ENCODE results near the gene GPRIN3.
"Not testable (repeated sequence)": the region's sequence is repeated elsewhere in the genome, so short reads cannot be mapped to it uniquely, and the experiment has no call there.

The GPRIN3 gene

GRCh38 chr4:89218587-89218986 lies 89.0 kb downstream of the GPRIN3 start:
- no peak for DNase-seq (ENCODE audit: low read depth in 2 of 2, low spot score in 1 of 2)

DNA sequence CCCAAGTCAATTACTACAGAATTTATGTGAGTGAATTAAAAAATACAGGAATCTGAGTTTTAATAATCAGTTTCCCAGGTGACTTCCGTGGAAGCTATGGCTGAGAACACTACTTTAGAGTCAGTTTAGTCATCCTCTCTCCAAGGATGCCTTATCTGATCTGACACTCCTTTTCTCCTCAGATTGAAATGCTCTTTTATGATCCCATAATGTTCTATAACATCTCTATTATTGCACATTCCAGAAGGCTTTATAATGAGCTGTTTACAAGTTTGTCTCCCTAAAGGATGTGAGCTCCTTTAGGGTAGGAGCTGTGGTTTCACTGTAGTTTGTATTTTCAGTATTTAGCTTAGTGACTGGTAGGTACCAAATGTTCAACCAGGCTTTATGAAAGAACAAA lies 90.0 kb downstream of the GPRIN3 start:
- no peak for DNase-seq (ENCODE audit: low read depth in 2 of 2, low spot score in 1 of 2)

- DNase-seq (ENCODE audit: low read depth in 2 of 2, low spot score in 1 of 2), result no peak
These were observed 90.7 kb downstream of the GPRIN3 start for GRCh38 chr4:89216866-89217265.

DNA sequence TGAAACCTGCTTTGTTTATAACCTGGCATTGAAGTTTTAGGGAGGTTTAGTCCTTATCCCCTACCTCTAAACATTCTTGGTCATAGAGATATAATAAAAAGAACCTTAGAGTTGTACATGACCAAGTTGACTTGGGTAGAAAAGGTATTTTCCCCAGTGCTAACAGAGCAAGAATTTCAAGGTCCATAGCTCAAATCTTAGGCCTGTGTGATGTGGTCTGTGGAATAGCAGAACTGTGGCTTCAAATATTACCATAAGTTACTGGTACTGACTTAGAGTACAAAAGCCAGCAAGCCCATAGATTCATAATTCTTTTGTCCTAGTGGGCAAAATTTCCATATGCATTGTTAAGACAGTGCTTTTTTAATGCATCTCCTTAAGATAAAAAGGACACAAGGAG lies 91.2 kb downstream of the GPRIN3 start:
- no peak for DNase-seq (ENCODE audit: low read depth in 2 of 2, low spot score in 1 of 2)

DNA sequence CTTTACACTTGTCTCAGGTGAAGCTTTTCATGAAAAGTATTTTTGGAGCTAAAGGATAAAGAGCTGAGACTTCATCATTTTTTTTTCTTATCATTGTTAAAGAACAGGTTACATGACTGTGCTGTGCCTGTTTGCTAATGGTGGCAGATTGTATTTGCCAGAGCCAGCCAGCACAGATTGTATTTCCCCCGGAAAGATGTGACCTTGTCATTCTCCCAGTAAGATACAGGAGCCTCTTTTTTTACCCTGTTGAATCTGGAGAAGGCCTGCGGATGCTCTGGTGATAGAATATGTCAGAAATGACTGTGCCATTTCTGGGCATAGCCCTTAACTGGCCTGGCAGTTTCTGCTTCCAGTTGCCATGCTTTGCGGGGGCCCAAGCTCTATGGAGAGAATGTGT lies 91.9 kb downstream of the GPRIN3 start:
- DNase-seq (ENCODE audit: low read depth in 2 of 2, low spot score in 1 of 2), result no peak

GRCh38 chr4:89214308-89214707 lies 93.3 kb downstream of the GPRIN3 start:
- no peak for DNase-seq (ENCODE audit: low read depth in 2 of 2, low spot score in 1 of 2)

DNA sequence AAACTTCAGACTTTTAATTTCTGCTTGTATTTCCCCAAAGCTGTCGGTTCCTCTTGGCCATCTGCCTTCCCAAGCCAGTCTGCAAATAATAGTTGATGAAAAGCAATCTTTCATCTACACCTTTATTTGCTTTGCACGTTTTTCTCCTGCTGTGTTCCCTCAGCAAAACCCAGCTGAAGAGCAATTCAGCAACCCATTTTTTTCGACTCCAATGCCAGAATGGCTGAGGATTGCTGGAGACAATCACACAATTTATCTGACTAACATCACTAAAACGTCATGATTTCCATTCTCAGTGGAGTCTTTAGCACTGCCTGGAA lies 94.3 kb downstream of the GPRIN3 start:
- no peak for DNase-seq (ENCODE audit: low read depth in 2 of 2, low spot score in 1 of 2)

- DNase-seq (ENCODE audit: low read depth in 2 of 2, low spot score in 1 of 2), result no peak
These were observed 94.8 kb downstream of the GPRIN3 start for GRCh38 chr4:89212666-89213381.

DNA sequence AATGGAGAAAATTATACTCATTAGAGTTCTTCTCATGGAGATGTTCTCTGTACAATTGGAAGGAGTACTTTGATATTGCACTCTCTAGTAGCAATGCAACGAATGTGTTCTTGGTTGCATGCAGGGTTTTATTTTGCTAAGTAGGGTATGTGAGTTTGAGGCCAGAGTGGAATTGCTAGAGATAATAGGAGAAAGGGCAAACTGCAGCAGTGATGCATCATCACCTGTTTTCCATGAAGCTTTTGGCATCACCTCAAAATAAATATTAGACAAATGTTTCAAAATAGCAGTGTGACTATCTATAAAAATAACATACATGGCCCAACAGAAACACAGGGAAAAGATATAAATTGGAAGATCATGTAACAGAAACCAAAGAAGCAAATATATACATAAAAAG lies 103.0 kb downstream of the GPRIN3 start:
- DNase-seq (ENCODE audit: low read depth in 2 of 2, low spot score in 1 of 2), result no peak

DNA sequence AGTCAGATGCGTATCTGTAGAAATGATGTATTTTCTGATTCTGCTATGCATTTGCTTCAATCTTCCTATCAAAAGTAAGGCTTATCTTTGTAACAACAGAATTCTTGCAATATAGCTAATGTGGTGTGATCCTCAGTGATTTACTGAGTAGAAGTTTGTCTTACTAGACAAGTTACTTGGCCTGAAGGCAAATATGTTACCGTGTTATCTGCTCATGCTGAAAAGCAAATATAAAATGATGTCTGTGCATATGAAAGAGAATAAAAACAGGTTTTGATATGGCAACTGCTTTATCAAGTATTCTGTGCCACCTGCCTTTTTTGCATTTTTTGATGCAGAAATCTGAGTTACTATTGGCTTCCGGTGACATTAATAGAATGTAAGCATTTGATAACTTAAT lies 103.7 kb downstream of the GPRIN3 start:
- no peak for DNase-seq (ENCODE audit: low read depth in 2 of 2, low spot score in 1 of 2)

DNA sequence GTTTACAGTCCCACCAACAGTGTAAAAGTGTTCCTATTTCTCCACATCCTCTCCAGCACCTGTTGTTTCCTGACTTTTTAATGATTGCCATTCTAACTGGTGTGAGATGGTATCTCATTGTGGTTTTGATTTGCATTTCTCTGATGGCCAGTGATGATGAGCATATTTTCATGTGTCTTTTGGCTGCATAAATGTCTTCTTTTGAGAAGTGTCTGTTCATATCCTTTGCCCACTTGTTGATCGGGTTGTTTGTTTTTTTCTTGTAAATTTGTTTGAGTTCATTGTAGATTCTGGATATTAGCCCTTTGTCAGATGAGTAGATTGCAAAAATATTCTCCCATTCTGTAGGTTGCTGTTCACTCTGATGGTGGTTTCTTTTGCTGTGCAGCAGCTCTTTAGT lies 108.2 kb downstream of the GPRIN3 start:
- not testable (repeated sequence) for DNase-seq (ENCODE audit: low read depth in 2 of 2, low spot score in 1 of 2)

GRCh38 chr4:89197920-89198319 lies 109.7 kb downstream of the GPRIN3 start:
- no peak for DNase-seq (ENCODE audit: low read depth in 2 of 2, low spot score in 1 of 2)

GRCh38 chr4:89196745-89197144 lies 110.9 kb downstream of the GPRIN3 start:
- DNase-seq (ENCODE audit: low read depth in 2 of 2, low spot score in 1 of 2), result no peak

DNA sequence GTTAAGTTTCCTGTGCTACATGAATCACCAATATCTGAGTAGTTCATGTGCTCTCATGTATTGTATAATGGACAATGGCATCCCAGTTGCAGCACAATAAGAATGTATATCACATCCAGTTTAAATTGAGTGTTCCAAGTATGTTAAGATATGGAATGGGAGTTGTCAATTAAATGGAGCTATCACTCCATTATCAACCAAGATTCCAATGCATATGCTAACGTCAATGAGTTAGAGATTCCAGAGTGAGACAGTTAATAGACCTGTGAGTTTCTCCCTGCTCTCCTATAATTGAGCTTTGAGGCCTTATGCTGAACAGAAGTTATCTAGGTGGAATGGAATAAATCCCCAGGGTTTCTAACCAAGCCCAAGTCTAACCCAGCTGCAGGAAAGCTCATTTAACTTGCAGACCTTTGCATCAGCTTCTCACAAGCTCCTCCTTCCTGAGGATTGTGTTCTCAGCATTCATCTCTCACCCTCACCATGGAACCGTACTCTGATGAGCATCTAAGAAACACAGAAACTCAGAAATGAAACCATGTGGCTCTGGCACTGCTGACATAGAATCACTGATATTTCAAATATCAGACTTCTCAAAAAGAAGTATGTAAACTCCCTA lies 111.4 kb downstream of the GPRIN3 start:
- DNase-seq (ENCODE audit: low read depth in 2 of 2, low spot score in 1 of 2), result no peak

DNA sequence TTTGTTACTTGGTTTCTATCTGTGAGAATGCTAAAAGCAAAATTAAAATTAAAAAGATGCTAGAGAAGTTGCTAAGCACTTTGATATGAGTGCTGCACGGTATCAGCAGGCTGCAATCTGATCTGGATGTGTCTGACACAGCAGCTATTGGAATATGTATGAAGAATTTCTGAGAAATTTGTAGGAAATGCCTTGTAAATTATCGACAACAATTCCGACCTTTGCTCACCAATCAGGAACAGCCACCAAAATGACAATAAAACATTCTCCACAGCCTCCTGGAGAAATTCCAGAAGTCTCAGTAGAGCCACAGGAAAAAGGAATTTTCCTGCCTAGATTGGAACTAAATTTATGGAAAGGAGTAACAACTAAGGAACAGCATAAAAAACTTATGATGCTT lies 113.8 kb downstream of the GPRIN3 start:
- no peak for DNase-seq (ENCODE audit: low read depth in 2 of 2, low spot score in 1 of 2)

All from stimulated activated CD8-positive, alpha-beta memory T cell treated with anti-CD3 and anti-CD28 coated beads, Interleukin-4, amount 100 ng/mL, for 1 hour (primary cell).